OCI-LY7 (cell line): ENCODE measurements around the gene SARDH. TPM values are rescaled to one million over a fixed set of nuclear protein-coding genes. Genes with fewer than 3 reads are reported as not detected.

ENCODE experiments used
- BruUV-seq: library from RNA; stranded (reverse); fragments of 400-500 nt; replicated peaks from 2 replicates; lab custom pipeline; 2021; lab: Mats Ljungman, UMichigan
- CTCF ChIA-PET: fragments of 300-600 bp; sonication (Branson Sonifier 250); formaldehyde crosslinking; loops from one replicate; lab custom pipeline; 2022; ENCODE audit warnings: antibody characterized with exemption; ENCODE audit not compliant: unreplicated experiment; lab: Charles Lee
- POLR2A ChIA-PET: fragments of 300-600 bp; sonication (Branson Sonifier 250); formaldehyde crosslinking; loops from one replicate; lab custom pipeline; 2022; ENCODE audit warnings: antibody characterized with exemption; lab: Charles Lee
- DNase-seq: peaks from one replicate; pipeline ENCODE4 v3.0.0-alpha.2; 2015; ENCODE audit warnings: low spot score
- H2AFZ ChIP-seq: fragments of 200-600 bp; sonication (generic), shearing (Covaris generic); 2 replicates; pipeline ENCODE4 v1.6.1; 2014; ENCODE audit warnings: mild to moderate bottlenecking, antibody characterized with exemption, low read length, moderate library complexity
- H3K27ac ChIP-seq: fragments of 200-600 bp; sonication (generic); 2 replicates; pipeline ENCODE4 v1.5.1; 2014; ENCODE audit warnings: mixed run types, low read depth, mild to moderate bottlenecking, moderate library complexity, low read length, inconsistent platforms; ENCODE audit not compliant: poor library complexity, severe bottlenecking
- H3K36me3 ChIP-seq: fragments of 200-600 bp; sonication (generic); 2 replicates; pipeline ENCODE4 v1.6.1; 2014; ENCODE audit warnings: mild to moderate bottlenecking, antibody characterized with exemption, low read length, moderate library complexity, mixed read lengths; ENCODE audit not compliant: insufficient read depth
- H3K4me1 ChIP-seq: fragments of 200-600 bp; sonication (generic); 2 replicates; pipeline ENCODE4 v1.5.1; 2014; ENCODE audit warnings: mild to moderate bottlenecking, low read length; ENCODE audit not compliant: insufficient read depth, poor library complexity, severe bottlenecking
- H3K4me2 ChIP-seq: fragments of 200-600 bp; sonication (generic); 2 replicates; pipeline ENCODE4 v1.6.1; 2014; ENCODE audit warnings: mild to moderate bottlenecking, low read length
- H3K4me3 ChIP-seq: fragments of 200-600 bp; sonication (generic); 2 replicates; pipeline ENCODE4 v1.5.1; 2014; ENCODE audit warnings: mild to moderate bottlenecking, low read depth, low read length; ENCODE audit not compliant: poor library complexity, severe bottlenecking
- H3K79me2 ChIP-seq: fragments of 200-600 bp; sonication (generic); 2 replicates; pipeline ENCODE4 v1.6.1; 2016; ENCODE audit warnings: low read depth, mild to moderate bottlenecking, low read length, moderate library complexity, mixed read lengths; ENCODE audit not compliant: insufficient read depth
- H3K9me2 ChIP-seq: fragments of 200-600 bp; sonication (generic); 2 replicates; pipeline ENCODE4 v1.6.1; 2016; ENCODE audit warnings: mild to moderate bottlenecking, low read length, mixed read lengths; ENCODE audit not compliant: insufficient read depth
- H3K9me3 ChIP-seq: fragments of 200-600 bp; sonication (generic); 2 replicates; pipeline ENCODE4 v1.6.1; 2014; ENCODE audit warnings: mild to moderate bottlenecking, mixed run types, low read length, mixed read lengths
- H4K20me1 ChIP-seq: fragments of 200-600 bp; sonication (generic); 2 replicates; pipeline ENCODE4 v1.6.1; 2014; ENCODE audit warnings: mild to moderate bottlenecking, antibody characterized with exemption, low read length, moderate library complexity, mixed read lengths; ENCODE audit not compliant: insufficient read depth
- EZH2phosphoT487 ChIP-seq: fragments of 200-600 bp; sonication (generic); IDR thresholded peaks from 2 replicates; pipeline ENCODE4 v1.6.1; 2018; ENCODE audit warnings: low read depth, borderline replicate concordance, mild to moderate bottlenecking, mixed run types, antibody characterized with exemption, low read length, moderate library complexity, mixed read lengths
- intact Hi-C: fragments of 100-400 bp; cut with micrococcal nuclease; formaldehyde crosslinking; loops from one replicate; pipeline ENCODE4 v1.10.0; 2022; ENCODE audit not compliant: unreplicated experiment
- total RNA-seq, 2 experiments: library from RNA; depleted of rRNA in 1 of 2; stranded (reverse); fragments of >200 nt in 1 of 2; shearing (Covaris generic) in 1 of 2; gene quantifications; 2 replicates each; pipeline ENCODE4 v1.2.3, GENCODE V29; 2014 to 2022
- TF ChIP-seq, protein P1 (sequence below): fragments of 200-600 bp; sonication (generic); conservative IDR thresholded peaks from 2 replicates; pipeline ENCODE4 v1.5.1; 2014; ENCODE audit warnings: mild to moderate bottlenecking, antibody characterized with exemption, low read length, moderate library complexity, mixed read lengths

SARDH gene
- total RNA-seq, 2 experiments from 2014 or later: 42.8 to 60.8 TPM

DNA sequence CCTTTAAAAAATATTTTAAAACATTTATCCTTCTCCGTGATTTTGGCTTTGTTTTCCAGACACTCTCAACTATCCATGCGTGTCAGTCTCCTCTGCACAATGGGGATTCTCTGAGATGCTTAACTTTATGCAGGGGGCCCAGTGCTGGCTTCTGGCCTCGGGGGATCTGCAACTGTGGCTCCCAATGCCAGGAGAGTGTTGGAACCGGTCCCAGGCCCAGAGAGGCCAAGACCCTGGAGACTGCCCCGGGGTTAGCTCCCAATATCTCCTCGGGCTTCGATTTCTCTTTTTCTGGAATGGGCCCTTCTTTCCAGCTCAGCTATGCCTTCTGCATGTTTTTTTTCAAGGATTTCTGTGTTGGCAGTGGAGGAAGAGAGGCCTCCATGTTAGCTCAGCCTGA lies 20.1 kb upstream of the SARDH start:
- ChIA-PET CTCF (no interaction called here), POLR2A (interaction anchor here (0.6 kb wide), 1 partner anchor 29 kb away, joined by 3 read pairs; no protein-coding TSS in a partner anchor)
- Histone ChIP-seq H3K36me3 (no peaks in the 10 kb centered on the region), H3K4me2 (no peak overlapping the region), H2AFZ (no peak overlapping the region), H4K20me1 (no peaks in the 10 kb centered on the region), H3K9me3 (no peaks in the 10 kb centered on the region), H3K9me2 (no peaks in the 10 kb centered on the region), H3K27ac (no peak overlapping the region), H3K79me2 (no peaks in the 10 kb centered on the region), H3K4me3 (no peak overlapping the region), H3K4me1 (no peaks in the 10 kb centered on the region)
- BruUV-seq: no TSS peak
- TF ChIP-seq EZH2phosphoT487: no peak
- TF ChIP-seq, protein P1, sequence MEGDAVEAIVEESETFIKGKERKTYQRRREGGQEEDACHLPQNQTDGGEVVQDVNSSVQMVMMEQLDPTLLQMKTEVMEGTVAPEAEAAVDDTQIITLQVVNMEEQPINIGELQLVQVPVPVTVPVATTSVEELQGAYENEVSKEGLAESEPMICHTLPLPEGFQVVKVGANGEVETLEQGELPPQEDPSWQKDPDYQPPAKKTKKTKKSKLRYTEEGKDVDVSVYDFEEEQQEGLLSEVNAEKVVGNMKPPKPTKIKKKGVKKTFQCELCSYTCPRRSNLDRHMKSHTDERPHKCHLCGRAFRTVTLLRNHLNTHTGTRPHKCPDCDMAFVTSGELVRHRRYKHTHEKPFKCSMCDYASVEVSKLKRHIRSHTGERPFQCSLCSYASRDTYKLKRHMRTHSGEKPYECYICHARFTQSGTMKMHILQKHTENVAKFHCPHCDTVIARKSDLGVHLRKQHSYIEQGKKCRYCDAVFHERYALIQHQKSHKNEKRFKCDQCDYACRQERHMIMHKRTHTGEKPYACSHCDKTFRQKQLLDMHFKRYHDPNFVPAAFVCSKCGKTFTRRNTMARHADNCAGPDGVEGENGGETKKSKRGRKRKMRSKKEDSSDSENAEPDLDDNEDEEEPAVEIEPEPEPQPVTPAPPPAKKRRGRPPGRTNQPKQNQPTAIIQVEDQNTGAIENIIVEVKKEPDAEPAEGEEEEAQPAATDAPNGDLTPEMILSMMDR: no peak
- no peak for DNase-seq
- intact Hi-C loops: no loop called here

- no peaks in the 10 kb centered on the region for H3K9me2 ChIP-seq
- no peaks in the 10 kb centered on the region for H3K4me1 ChIP-seq
- ChIA-PET POLR2A (no interaction called here), CTCF (no interaction called here)
- BruUV-seq: no TSS peak
- H2AFZ ChIP-seq: no peak overlapping the region
- no peaks in the 10 kb centered on the region for H3K9me3 ChIP-seq
- no peak overlapping the region for H3K4me3 ChIP-seq
- H3K36me3 ChIP-seq: no peaks in the 10 kb centered on the region
- intact Hi-C loops: no loop called here
- no peak overlapping the region for H3K4me2 ChIP-seq
- H3K27ac ChIP-seq: no peak overlapping the region
- no peak for TF ChIP-seq EZH2phosphoT487
- TF ChIP-seq, protein P1: no peak
- DNase-seq: no peak
- H4K20me1 ChIP-seq: no peaks in the 10 kb centered on the region
- H3K79me2 ChIP-seq: no peaks in the 10 kb centered on the region
These were observed 16.6 kb upstream of the SARDH start for GRCh38 chr9:133754688-133755227.

DNA sequence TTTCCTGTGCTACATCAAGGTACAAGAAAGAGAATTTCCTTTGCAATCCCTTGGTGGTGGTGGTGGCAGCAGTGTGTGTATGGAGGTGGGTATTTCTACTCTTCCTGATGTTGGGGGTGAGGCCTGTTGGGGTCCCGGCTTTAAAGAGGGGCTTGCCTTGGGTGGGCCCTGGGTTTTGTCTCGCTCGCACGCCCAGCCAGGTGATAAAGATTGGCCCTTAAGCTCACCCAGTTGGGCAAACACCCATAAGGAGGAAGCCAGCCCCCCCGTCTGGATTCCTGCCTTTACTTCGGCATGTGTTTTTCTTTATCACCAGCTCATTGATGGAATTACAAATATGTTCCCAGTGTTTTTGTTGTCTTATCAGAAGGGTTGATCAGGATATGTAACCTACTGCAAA lies 16.0 kb upstream of the SARDH start:
- H2AFZ ChIP-seq: no peak overlapping the region
- no peaks in the 10 kb centered on the region for H3K36me3 ChIP-seq
- intact Hi-C loops: no loop called here
- no peaks in the 10 kb centered on the region for H3K4me1 ChIP-seq
- no peak for DNase-seq
- no peaks in the 10 kb centered on the region for H3K79me2 ChIP-seq
- BruUV-seq: no TSS peak
- POLR2A ChIA-PET: no interaction called here
- H3K9me3 ChIP-seq: no peaks in the 10 kb centered on the region
- TF ChIP-seq, protein P1: no peak
- no peak for TF ChIP-seq EZH2phosphoT487
- CTCF ChIA-PET: no interaction called here
- no peak overlapping the region for H3K4me3 ChIP-seq
- H3K4me2 ChIP-seq: no peak overlapping the region
- H3K9me2 ChIP-seq: no peaks in the 10 kb centered on the region
- H3K27ac ChIP-seq: no peak overlapping the region
- no peaks in the 10 kb centered on the region for H4K20me1 ChIP-seq
